Tibial nerve (tissue), 4 donors: ENCODE data around the gene DPY19L1.

Experiments used
- EP300 ChIP-seq, 2 donors: sonication (generic); formaldehyde crosslinking; IDR thresholded peaks; one replicate each; pipeline ENCODE4 v1.6.1; 2017; ENCODE audit warnings: antibody characterized with exemption in 2 of 2, mild to moderate bottlenecking in 1 of 2
- POLR2A ChIP-seq, 2 donors: fragments of 450-650 bp; IDR thresholded peaks; one replicate each; pipeline ENCODE4 v1.6.1; 2017; ENCODE audit warnings: antibody characterized with exemption in 2 of 2, mild to moderate bottlenecking in 2 of 2, moderate library complexity in 2 of 2
- TF ChIP-seq, protein P1 (sequence below), 5 experiments: fragments of 200-600 bp in 3 of 5; fragments of 450-650 bp in 2 of 5; sonication (generic) in 3 of 5; IDR thresholded peaks; one replicate each; pipeline ENCODE4 v1.5.1; 2016 to 2019; ENCODE audit warnings: antibody characterized with exemption in 5 of 5, mild to moderate bottlenecking in 3 of 5, moderate library complexity in 2 of 5

DNA sequence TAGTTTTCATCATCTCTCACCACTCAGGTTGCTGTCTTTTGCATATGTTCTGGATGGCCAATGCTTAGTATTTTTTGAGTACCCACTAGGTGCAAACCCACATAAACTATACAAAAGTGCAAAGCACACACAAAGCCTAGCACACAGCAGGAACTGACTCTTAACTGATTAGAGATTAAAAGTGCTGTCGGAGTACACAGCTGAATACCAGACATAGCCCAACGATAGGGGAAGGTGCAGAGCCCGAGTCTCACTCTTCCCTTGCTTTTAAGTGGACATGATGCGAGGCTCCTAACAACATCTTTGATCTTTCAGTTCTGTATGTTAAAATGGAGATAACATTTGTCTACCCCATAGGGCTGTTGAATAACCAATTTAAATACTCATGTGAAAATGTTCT lies 90.8 kb downstream of the DPY19L1 start:
- TF ChIP-seq POLR2A (IDR thresholded peaks at IDR 0.05) (no peak), EP300 (IDR thresholded peaks at IDR 0.05) (no peak)
- TF ChIP-seq, protein P1, sequence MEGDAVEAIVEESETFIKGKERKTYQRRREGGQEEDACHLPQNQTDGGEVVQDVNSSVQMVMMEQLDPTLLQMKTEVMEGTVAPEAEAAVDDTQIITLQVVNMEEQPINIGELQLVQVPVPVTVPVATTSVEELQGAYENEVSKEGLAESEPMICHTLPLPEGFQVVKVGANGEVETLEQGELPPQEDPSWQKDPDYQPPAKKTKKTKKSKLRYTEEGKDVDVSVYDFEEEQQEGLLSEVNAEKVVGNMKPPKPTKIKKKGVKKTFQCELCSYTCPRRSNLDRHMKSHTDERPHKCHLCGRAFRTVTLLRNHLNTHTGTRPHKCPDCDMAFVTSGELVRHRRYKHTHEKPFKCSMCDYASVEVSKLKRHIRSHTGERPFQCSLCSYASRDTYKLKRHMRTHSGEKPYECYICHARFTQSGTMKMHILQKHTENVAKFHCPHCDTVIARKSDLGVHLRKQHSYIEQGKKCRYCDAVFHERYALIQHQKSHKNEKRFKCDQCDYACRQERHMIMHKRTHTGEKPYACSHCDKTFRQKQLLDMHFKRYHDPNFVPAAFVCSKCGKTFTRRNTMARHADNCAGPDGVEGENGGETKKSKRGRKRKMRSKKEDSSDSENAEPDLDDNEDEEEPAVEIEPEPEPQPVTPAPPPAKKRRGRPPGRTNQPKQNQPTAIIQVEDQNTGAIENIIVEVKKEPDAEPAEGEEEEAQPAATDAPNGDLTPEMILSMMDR (IDR thresholded peaks at IDR 0.05), result no peak
